GM23338 (cell line): ENCODE data around the gene CSNK1E. TPM values are rescaled to one million over a fixed set of nuclear protein-coding genes. Genes with fewer than 3 reads are reported as not detected.

ENCODE experiments used
- ATAC-seq: fragments of 200-7000 bp; cut with Tn5 transposase; 3 replicates; pipeline ENCODE4 v1.9.1; 2020
- DNase-seq: peaks from one replicate; pipeline ENCODE4 v3.0.0-alpha.2; 2015; ENCODE audit warnings: low spot score
- H2AFZ ChIP-seq: fragments of 200-600 bp; sonication (generic); 2 replicates; pipeline ENCODE4 v1.8.0; 2016; ENCODE audit warnings: antibody characterized with exemption, mild to moderate bottlenecking, moderate library complexity
- H3F3A ChIP-seq: fragments of 200-600 bp; sonication (generic); replicated peaks from 2 replicates; pipeline ENCODE4 v1.8.0; 2017; ENCODE audit warnings: antibody characterized with exemption, mixed run types, low read depth
- H3K27ac ChIP-seq: fragments of 200-600 bp; sonication (generic); 2 replicates; pipeline ENCODE4 v1.6.1; 2016; ENCODE audit warnings: low read depth
- H3K27me3 ChIP-seq: fragments of 200-600 bp; sonication (generic); 2 replicates; pipeline ENCODE4 v1.8.0; 2016; ENCODE audit warnings: mild to moderate bottlenecking, mixed run types, moderate library complexity; ENCODE audit not compliant: insufficient read depth
- H3K36me3 ChIP-seq: fragments of 200-600 bp; sonication (generic); 2 replicates; pipeline ENCODE4 v1.8.0; 2016; ENCODE audit warnings: mild to moderate bottlenecking; ENCODE audit not compliant: insufficient read depth
- H3K4me1 ChIP-seq: fragments of 200-600 bp; sonication (generic); 2 replicates; pipeline ENCODE4 v1.8.0; 2016; ENCODE audit warnings: mild to moderate bottlenecking, moderate library complexity; ENCODE audit not compliant: insufficient read depth
- H3K4me2 ChIP-seq: fragments of 200-600 bp; sonication (generic); 2 replicates; pipeline ENCODE4 v1.7.1; 2017; ENCODE audit warnings: mixed run types
- H3K4me3 ChIP-seq: fragments of 200-600 bp; sonication (generic); 2 replicates; pipeline ENCODE4 v1.6.1; 2016; ENCODE audit warnings: mixed run types
- H3K79me2 ChIP-seq: fragments of 200-600 bp; sonication (generic); replicated peaks from 2 replicates; pipeline ENCODE4 v1.8.0; 2017; ENCODE audit warnings: mild to moderate bottlenecking; ENCODE audit not compliant: insufficient read depth
- H3K9me2 ChIP-seq: fragments of 200-600 bp; sonication (generic); 2 replicates; pipeline ENCODE4 v1.8.0; 2017; ENCODE audit not compliant: insufficient read depth
- H4K20me1 ChIP-seq: fragments of 200-600 bp; sonication (generic); replicated peaks from 2 replicates; pipeline ENCODE4 v1.8.0; 2017; ENCODE audit warnings: mild to moderate bottlenecking; ENCODE audit not compliant: insufficient read depth
- H3K27ac Mint-ChIP-seq: 2 replicates; pipeline ENCODE4 v1.8.0; 2020; ENCODE audit warnings: inconsistent platforms, mild to moderate bottlenecking, moderate library complexity, mixed read lengths
- H3K27me3 Mint-ChIP-seq: 3 replicates; pipeline ENCODE4 v1.8.0; 2022; ENCODE audit warnings: low read depth, mild to moderate bottlenecking, moderate library complexity, mixed read lengths, inconsistent platforms; ENCODE audit not compliant: insufficient read depth, poor library complexity
- H3K36me3 Mint-ChIP-seq: 3 replicates; pipeline ENCODE4 v1.8.0; 2021; ENCODE audit warnings: low read depth, mild to moderate bottlenecking, inconsistent platforms, moderate library complexity, mixed read lengths
- H3K4me1 Mint-ChIP-seq: 3 replicates; pipeline ENCODE4 v1.8.0; 2020; ENCODE audit warnings: mild to moderate bottlenecking, inconsistent platforms, mixed read lengths
- H3K4me3 Mint-ChIP-seq: 3 replicates; pipeline ENCODE4 v1.8.0; 2021; ENCODE audit warnings: moderate library complexity, mild to moderate bottlenecking, inconsistent platforms, mixed read lengths
- H3K9me3 Mint-ChIP-seq: 3 replicates; pipeline ENCODE4 v1.8.0; 2020; ENCODE audit warnings: moderate library complexity, mild to moderate bottlenecking, inconsistent platforms, mixed read lengths
- CREB1 ChIP-seq: fragments of 250-450 bp; sonication (Bioruptor Pico); IDR thresholded peaks from 2 replicates; pipeline ENCODE4 v1.5.0; 2020; ENCODE audit warnings: low read depth, mild to moderate bottlenecking, moderate library complexity
- ETS1 ChIP-seq: IDR thresholded peaks from 2 replicates; pipeline ENCODE4 v1.6.1; 2016; ENCODE audit warnings: antibody characterized with exemption
- EZH2 ChIP-seq: fragments of 200-600 bp; sonication (generic); IDR thresholded peaks from one replicate; pipeline ENCODE4 v1.8.0; 2017; ENCODE audit warnings: antibody characterized with exemption, mild to moderate bottlenecking, low read depth; ENCODE audit not compliant: unreplicated experiment
- EZH2phosphoT487 ChIP-seq: fragments of 200-600 bp; sonication (generic); IDR thresholded peaks from one replicate; pipeline ENCODE4 v1.8.1; 2018; ENCODE audit warnings: antibody characterized with exemption; ENCODE audit not compliant: unreplicated experiment
- POLR2AphosphoS5 ChIP-seq: IDR thresholded peaks from 2 replicates; pipeline ENCODE4 v1.6.1; 2016; ENCODE audit warnings: antibody characterized with exemption, low read depth
- REST ChIP-seq: IDR thresholded peaks from one replicate; pipeline ENCODE4 v1.6.1; 2018; ENCODE audit warnings: antibody characterized with exemption; ENCODE audit not compliant: unreplicated experiment
- STAT1 ChIP-seq: IDR thresholded peaks from one replicate; pipeline ENCODE4 v1.6.1; 2016; ENCODE audit warnings: antibody characterized with exemption; ENCODE audit not compliant: unreplicated experiment
- ZNF114 ChIP-seq: fragments of 250-450 bp; sonication (Bioruptor Pico); IDR thresholded peaks from 2 replicates; pipeline ENCODE4 v1.5.0; 2020; ENCODE audit warnings: mild to moderate bottlenecking, moderate library complexity
- ZNF331 ChIP-seq: fragments of 250-450 bp; sonication (Bioruptor Pico); IDR thresholded peaks from 2 replicates; pipeline ENCODE4 v1.5.0; 2020; ENCODE audit warnings: low read depth, mild to moderate bottlenecking, moderate library complexity
- ZNF462 ChIP-seq: fragments of 250-450 bp; sonication (Bioruptor Pico); IDR thresholded peaks from 2 replicates; pipeline ENCODE4 v1.5.0; 2020; ENCODE audit warnings: mild to moderate bottlenecking, moderate library complexity
- polyA plus RNA-seq: library from polyadenylated mRNA; unstranded; fragments of >200 nt; fragmentation: Nextera tagmentation; extraction: Ambion mirVana; gene quantifications from 2 replicates; pipeline ENCODE4 v1.2.1, GENCODE V29; 2016
- total RNA-seq: library from RNA; depleted of rRNA; stranded (reverse); fragments of >200 nt; shearing (Covaris generic); gene quantifications from 2 replicates; pipeline ENCODE4 v1.2.3, GENCODE V29; 2014

Gene CSNK1E
- total and polyA plus RNA-seq, 2 experiments from 2014 or later, result 180 to 259 TPM

- H2AFZ ChIP-seq, result no peak overlapping the region
- Mint-ChIP-seq H3K9me3 (no peaks in the 10 kb centered on the region; the same call in 1 of the 3 replicates), H3K27ac (peak overlapping the region; percentile 69; the same call in 1 of the 2 replicates), H3K4me3 (no peak overlapping the region), H3K27me3 (peaks cover 23% of the 10 kb centered on the region), H3K36me3 (peaks cover 16% of the 10 kb centered on the region; the same call in 2 of the 3 replicates), H3K4me1 (peaks cover 24% of the 10 kb centered on the region)
- TF ChIP-seq ETS1 (no peak), POLR2AphosphoS5 (no peak), STAT1 (no peak), EZH2 (no peak), EZH2phosphoT487 (no peak), ZNF462 (CRISPR knock-in tag) (no peak), REST (no peak), CREB1 (CRISPR knock-in tag) (no peak), ZNF331 (no peak), ZNF114 (CRISPR knock-in tag) (no peak)
- H3K27me3 ChIP-seq, result no peaks in the 10 kb centered on the region
- no peaks in the 10 kb centered on the region; the same call in 1 of the 2 replicates for H4K20me1 ChIP-seq
- H3K4me1 ChIP-seq, result peaks cover 14% of the 10 kb centered on the region
- no peak overlapping the region for H3K4me3 ChIP-seq
- DNase-seq, result no peak
- no peak for ATAC-seq
- H3F3A ChIP-seq, result peaks cover 37% of the 10 kb centered on the region; the same call in 1 of the 2 replicates
- H3K27ac ChIP-seq, result peak overlapping the region; percentile 50; the same call in 1 of the 2 replicates
- H3K9me2 ChIP-seq, result no peaks in the 10 kb centered on the region
- H3K36me3 ChIP-seq, result no peaks in the 10 kb centered on the region; the same call in 1 of the 2 replicates
- H3K4me2 ChIP-seq, result no peak overlapping the region
- H3K79me2 ChIP-seq, result no peaks in the 10 kb centered on the region
These were observed 32.2 kb downstream of the CSNK1E start for GRCh38 chr22:38285018-38285417.
